ENCODE results near the gene TLE2. TPM values are rescaled to one million over a fixed set of nuclear protein-coding genes. Genes with fewer than 3 reads are reported as not detected.

The TLE2 gene
- total and polyA plus RNA-seq, 2 experiments from 2014 or later = 36.2 to 71.1 TPM

DNA sequence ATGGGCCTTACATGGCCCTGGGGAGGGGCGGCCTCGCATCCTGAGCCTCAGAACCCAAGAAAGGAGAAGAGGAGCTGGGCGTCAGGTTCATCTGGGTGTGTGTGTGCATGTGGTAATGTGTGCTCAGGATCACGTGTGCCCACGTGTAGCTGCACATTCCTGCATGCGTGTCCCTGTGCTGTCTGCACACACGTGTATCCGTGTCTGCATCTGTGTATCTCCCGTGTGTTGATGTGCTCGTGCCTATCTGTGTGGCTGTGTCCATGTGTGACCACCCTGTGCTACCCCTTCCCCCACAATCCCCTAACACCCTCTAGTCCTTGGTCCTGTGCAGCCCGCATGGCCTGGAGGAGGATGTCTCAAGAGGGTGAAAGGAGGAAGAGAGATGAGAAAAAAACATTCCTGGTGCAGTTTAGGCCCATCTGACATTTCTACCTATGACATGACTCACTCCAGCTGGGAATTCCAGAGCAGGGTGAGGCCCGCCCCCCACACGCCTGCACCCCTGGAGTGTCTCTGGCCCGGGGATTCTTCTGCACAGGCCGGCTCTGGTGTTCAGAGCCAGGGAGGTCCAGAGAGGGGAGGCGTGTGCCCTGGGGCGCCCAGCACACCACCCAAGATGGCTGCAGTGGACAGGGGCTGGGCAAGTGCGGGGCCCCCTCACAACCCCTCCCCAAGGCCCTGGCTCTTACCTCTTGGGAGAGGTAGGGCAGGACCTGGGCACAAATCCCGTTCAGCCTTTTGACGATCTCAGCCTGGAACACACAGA is 26.1 kb upstream of the TLE2 start:
- no peak overlapping the region for H3K4me3 ChIP-seq
- peaks cover 41% of the 10 kb centered on the region for H3K4me1 ChIP-seq (ENCODE audit: insufficient read depth)
- peak overlapping the region; percentile 67 for H3K4me2 ChIP-seq
- H4K20me1 ChIP-seq (ENCODE audit: insufficient read depth, poor library complexity, severe bottlenecking) = peaks cover 26% of the 10 kb centered on the region
- no peaks in the 10 kb centered on the region for H3K36me3 ChIP-seq (replicated peaks; ENCODE audit: insufficient read depth, low read depth)
- no peaks in the 10 kb centered on the region for H3K27me3 ChIP-seq
- H3K9me3 ChIP-seq (ENCODE audit: low read depth) = no peaks in the 10 kb centered on the region
- peak overlapping the region; percentile 90 for H3K27ac ChIP-seq
- peaks cover 30% of the 10 kb centered on the region for H3K79me2 ChIP-seq
- 74% methylated on average over 18 of the region's 20 CpGs for WGBS (ENCODE audit: low lambda C conversion rate, missing lambda C conversion rate)
- TF ChIP-seq EZH2 (IDR thresholded peaks at IDR 0.05; ENCODE audit: borderline replicate concordance) (no peak), EZH2phosphoT487 (IDR thresholded peaks at IDR 0.05; ENCODE audit: low read depth, severe bottlenecking, unreplicated experiment) (no peak)
- TF ChIP-seq, protein P1, sequence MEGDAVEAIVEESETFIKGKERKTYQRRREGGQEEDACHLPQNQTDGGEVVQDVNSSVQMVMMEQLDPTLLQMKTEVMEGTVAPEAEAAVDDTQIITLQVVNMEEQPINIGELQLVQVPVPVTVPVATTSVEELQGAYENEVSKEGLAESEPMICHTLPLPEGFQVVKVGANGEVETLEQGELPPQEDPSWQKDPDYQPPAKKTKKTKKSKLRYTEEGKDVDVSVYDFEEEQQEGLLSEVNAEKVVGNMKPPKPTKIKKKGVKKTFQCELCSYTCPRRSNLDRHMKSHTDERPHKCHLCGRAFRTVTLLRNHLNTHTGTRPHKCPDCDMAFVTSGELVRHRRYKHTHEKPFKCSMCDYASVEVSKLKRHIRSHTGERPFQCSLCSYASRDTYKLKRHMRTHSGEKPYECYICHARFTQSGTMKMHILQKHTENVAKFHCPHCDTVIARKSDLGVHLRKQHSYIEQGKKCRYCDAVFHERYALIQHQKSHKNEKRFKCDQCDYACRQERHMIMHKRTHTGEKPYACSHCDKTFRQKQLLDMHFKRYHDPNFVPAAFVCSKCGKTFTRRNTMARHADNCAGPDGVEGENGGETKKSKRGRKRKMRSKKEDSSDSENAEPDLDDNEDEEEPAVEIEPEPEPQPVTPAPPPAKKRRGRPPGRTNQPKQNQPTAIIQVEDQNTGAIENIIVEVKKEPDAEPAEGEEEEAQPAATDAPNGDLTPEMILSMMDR (IDR thresholded peaks at IDR 0.05; ENCODE audit: poor library complexity) = no peak
- DNase-seq (ENCODE audit: low spot score) = peak; percentile 71
- H3K9me2 ChIP-seq (replicated peaks; ENCODE audit: insufficient read depth) = no peaks in the 10 kb centered on the region
- H2AFZ ChIP-seq = no peak overlapping the region

DNA sequence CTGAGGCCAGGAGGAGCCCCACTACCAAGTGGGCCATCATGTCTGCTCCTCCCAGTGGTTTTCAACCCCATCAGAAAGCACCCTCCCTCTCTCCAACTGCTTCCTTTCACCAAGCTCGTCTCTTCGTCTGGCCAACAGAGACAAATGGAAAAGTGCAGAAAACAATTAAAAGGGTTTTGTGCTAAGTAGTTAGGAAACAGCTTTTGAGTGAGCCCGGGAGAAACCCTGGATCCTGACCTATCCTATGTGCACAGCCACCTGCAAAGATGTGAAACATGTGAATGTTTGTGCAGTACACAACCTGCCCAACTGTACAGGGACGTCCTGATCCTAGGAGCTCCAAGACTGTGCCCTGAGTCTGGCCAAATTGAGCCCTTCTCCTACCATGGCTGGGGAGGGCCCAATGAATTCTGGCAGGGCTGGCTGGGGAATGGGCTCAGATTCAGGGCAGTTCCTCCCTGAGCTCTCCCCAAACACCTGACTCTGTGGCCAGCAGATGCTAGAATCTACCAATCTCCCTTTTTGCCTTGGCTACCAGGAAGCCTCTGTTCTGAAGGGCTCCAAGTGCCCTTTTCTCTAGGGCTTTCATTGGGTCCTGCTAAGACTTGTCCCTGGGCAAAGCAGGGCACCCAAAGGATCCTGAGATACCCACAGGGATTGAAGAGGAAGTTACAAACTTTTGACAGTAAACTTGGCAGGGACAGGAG is 25.3 kb upstream of the TLE2 start:
- TF ChIP-seq EZH2phosphoT487 (IDR thresholded peaks at IDR 0.05; ENCODE audit: low read depth, severe bottlenecking, unreplicated experiment) = no peak
- no peak for TF ChIP-seq EZH2 (IDR thresholded peaks at IDR 0.05; ENCODE audit: borderline replicate concordance)
- TF ChIP-seq, protein P1 (IDR thresholded peaks at IDR 0.05; ENCODE audit: poor library complexity) = no peak
- peak overlapping the region; percentile 61 for H3K27ac ChIP-seq
- no peaks in the 10 kb centered on the region for H3K27me3 ChIP-seq
- DNase-seq (ENCODE audit: low spot score) = no peak
- peaks cover 41% of the 10 kb centered on the region for H3K4me1 ChIP-seq (ENCODE audit: insufficient read depth)
- H3K4me3 ChIP-seq = no peak overlapping the region
- peaks cover 22% of the 10 kb centered on the region for H4K20me1 ChIP-seq (ENCODE audit: insufficient read depth, poor library complexity, severe bottlenecking)
- H3K79me2 ChIP-seq = peaks cover 22% of the 10 kb centered on the region
- WGBS (ENCODE audit: low lambda C conversion rate, missing lambda C conversion rate) = 86% methylated on average over 4 of the region's 4 CpGs
- H3K36me3 ChIP-seq (replicated peaks; ENCODE audit: insufficient read depth, low read depth) = no peaks in the 10 kb centered on the region
- no peak overlapping the region for H2AFZ ChIP-seq
- H3K4me2 ChIP-seq = no peak overlapping the region
- H3K9me3 ChIP-seq (ENCODE audit: low read depth) = no peaks in the 10 kb centered on the region
- H3K9me2 ChIP-seq (replicated peaks; ENCODE audit: insufficient read depth) = no peaks in the 10 kb centered on the region

GRCh38 chr19:3053780-3054179 is 24.7 kb upstream of the TLE2 start:
- Histone ChIP-seq H3K9me3 (ENCODE audit: low read depth) (no peaks in the 10 kb centered on the region), H4K20me1 (ENCODE audit: insufficient read depth, poor library complexity, severe bottlenecking) (peaks cover 16% of the 10 kb centered on the region), H3K4me1 (ENCODE audit: insufficient read depth) (peaks cover 38% of the 10 kb centered on the region), H3K79me2 (peaks cover 16% of the 10 kb centered on the region), H3K4me3 (no peak overlapping the region), H3K36me3 (replicated peaks; ENCODE audit: insufficient read depth, low read depth) (no peaks in the 10 kb centered on the region), H3K27ac (no peak overlapping the region), H3K4me2 (no peak overlapping the region), H2AFZ (no peak overlapping the region), H3K27me3 (no peaks in the 10 kb centered on the region), H3K9me2 (replicated peaks; ENCODE audit: insufficient read depth) (no peaks in the 10 kb centered on the region)
- WGBS (ENCODE audit: low lambda C conversion rate, missing lambda C conversion rate) = 84% methylated on average over 15 of the region's 21 CpGs
- DNase-seq (ENCODE audit: low spot score) = no peak
- TF ChIP-seq EZH2phosphoT487 (IDR thresholded peaks at IDR 0.05; ENCODE audit: low read depth, severe bottlenecking, unreplicated experiment) = no peak
- TF ChIP-seq, protein P1 (IDR thresholded peaks at IDR 0.05; ENCODE audit: poor library complexity) = no peak
- TF ChIP-seq EZH2 (IDR thresholded peaks at IDR 0.05; ENCODE audit: borderline replicate concordance) = no peak
